ENCODE measurements around the gene MARCHF3. TPM values are rescaled to one million over a fixed set of nuclear protein-coding genes. Genes with fewer than 3 reads are reported as not detected.

The MARCHF3 gene
- total RNA-seq, 1 experiment from 2014 or later, result 16.1 TPM

DNA sequence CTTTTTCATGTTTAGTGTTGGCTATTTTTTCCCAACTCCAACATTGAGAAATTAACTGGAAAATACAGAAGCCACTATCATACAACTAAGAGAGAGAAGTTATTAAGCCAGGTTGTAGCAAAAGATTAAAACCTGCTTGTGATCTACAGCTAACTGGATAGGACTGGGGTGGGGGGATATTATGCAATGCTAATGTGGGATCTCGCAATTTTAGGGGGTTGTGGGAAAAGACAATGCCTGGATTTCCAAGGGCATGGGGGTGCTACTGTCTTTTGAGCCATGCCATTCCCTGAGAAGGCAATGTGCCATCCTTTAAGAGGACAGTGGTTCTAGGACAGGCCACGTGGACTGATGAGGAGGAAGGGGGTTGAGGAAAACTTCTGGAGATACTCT is 46.5 kb downstream of the MARCHF3 start:
- Mint-ChIP-seq H3K27me3 (ENCODE audit: unreplicated experiment) (no peaks in the 10 kb centered on the region), H3K4me3 (ENCODE audit: low read depth, unreplicated experiment) (no peak overlapping the region)

DNA sequence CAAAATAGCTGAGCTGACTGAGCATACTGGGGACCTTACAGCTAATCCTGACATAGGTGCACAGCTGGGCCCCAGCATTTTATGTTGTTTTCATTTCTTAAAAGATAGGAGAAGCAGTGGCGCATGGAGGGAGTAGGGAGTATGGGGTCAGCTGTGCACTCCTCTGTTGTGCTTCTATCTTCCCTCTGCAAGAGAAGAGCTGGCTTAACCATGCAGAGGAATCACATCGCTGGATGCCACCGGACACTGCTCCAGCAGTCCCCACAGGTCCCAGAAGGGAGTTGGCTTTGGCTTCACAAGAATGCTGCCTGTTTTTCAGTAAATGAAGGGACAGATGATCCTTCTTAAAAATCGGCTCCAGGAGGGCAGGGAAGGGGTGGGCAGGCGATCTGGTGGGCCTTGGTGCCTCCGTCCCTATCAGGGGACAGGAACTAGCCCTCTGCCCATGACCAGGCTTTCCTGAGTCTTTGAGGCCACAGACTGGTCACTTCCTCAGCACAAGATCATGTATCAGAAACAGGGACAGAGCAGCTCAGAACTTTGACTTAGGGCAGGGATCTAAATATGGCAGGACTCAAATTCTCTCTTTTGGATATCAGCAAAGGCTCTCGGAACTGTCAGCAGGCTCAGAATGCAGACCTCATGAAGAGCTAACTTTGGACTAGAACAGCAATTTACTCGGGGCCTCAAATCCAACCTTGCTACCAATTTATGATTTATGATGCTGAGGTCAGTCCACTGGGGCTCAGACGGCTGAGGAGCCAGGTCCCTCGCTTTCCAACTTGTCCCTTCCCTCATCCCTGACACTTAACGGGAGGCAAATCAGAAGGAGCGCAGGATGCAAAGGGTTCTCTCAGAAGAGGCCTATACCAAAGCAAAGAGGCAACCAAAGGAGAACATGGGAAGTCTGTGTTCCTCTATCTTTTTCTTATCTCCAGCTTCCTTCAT is 47.2 kb downstream of the MARCHF3 start:
- Mint-ChIP-seq H3K36me3 (ENCODE audit: insufficient read depth, unreplicated experiment) (no peaks in the 10 kb centered on the region), H3K4me3 (ENCODE audit: low read depth, unreplicated experiment) (no peak overlapping the region), H3K27me3 (ENCODE audit: unreplicated experiment) (no peaks in the 10 kb centered on the region), H3K4me1 (ENCODE audit: low read depth, unreplicated experiment) (no peaks in the 10 kb centered on the region), H3K27ac (ENCODE audit: unreplicated experiment) (no peak overlapping the region), H3K9me3 (ENCODE audit: low read depth, unreplicated experiment) (no peaks in the 10 kb centered on the region)
- intact Hi-C loops (cut with micrococcal nuclease; ENCODE audit: unreplicated experiment), result no loop called here
- no TSS peak for BruUV-seq (replicated peaks)
- CTCF ChIA-PET, result interaction anchor here (0.7 kb wide), 1 partner anchor 654 kb away, joined by 3 read pairs; no protein-coding TSS in a partner anchor
- DNase-seq, result no peak
- TF ChIP-seq, protein P1, sequence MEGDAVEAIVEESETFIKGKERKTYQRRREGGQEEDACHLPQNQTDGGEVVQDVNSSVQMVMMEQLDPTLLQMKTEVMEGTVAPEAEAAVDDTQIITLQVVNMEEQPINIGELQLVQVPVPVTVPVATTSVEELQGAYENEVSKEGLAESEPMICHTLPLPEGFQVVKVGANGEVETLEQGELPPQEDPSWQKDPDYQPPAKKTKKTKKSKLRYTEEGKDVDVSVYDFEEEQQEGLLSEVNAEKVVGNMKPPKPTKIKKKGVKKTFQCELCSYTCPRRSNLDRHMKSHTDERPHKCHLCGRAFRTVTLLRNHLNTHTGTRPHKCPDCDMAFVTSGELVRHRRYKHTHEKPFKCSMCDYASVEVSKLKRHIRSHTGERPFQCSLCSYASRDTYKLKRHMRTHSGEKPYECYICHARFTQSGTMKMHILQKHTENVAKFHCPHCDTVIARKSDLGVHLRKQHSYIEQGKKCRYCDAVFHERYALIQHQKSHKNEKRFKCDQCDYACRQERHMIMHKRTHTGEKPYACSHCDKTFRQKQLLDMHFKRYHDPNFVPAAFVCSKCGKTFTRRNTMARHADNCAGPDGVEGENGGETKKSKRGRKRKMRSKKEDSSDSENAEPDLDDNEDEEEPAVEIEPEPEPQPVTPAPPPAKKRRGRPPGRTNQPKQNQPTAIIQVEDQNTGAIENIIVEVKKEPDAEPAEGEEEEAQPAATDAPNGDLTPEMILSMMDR (IDR thresholded peaks at IDR 0.05; ENCODE audit: unreplicated experiment), result no peak

More for the DNA sequence above, 46.5 kb downstream of the MARCHF3 start:
- TF ChIP-seq, protein P1 (IDR thresholded peaks at IDR 0.05; ENCODE audit: unreplicated experiment), result no peak
- no peak overlapping the region for H3K27ac Mint-ChIP-seq (ENCODE audit: unreplicated experiment)
- intact Hi-C loops (cut with micrococcal nuclease; ENCODE audit: unreplicated experiment), result no loop called here
- H3K36me3 Mint-ChIP-seq (ENCODE audit: insufficient read depth, unreplicated experiment), result no peaks in the 10 kb centered on the region
- H3K4me1 Mint-ChIP-seq (ENCODE audit: low read depth, unreplicated experiment), result no peaks in the 10 kb centered on the region
- CTCF ChIA-PET, result interaction anchor here (0.7 kb wide), 1 partner anchor 654 kb away, joined by 3 read pairs; no protein-coding TSS in a partner anchor
- no TSS peak for BruUV-seq (replicated peaks)
- no peak for DNase-seq
- H3K9me3 Mint-ChIP-seq (ENCODE audit: low read depth, unreplicated experiment), result no peaks in the 10 kb centered on the region

DNA sequence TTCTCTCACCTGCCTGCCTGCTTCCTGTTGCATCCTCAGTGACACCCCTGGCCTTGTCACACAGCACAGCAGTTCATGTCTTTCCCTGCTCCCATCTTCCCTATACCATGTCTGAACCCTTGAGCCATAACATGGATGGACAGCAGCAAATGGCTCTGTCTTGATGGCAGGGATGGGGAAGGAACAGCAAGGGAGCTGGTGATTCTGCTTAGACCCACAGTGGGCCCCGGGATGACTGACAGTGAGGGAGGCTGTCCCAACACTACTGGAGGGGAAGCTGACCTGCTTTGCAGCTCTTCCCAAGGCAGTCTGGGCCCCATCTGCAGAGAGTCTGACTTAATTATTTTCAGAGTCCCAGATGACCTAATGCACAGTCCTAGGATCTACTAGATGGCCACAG is 48.2 kb downstream of the MARCHF3 start:
- BruUV-seq (replicated peaks), result no TSS peak
- intact Hi-C loops (cut with micrococcal nuclease; ENCODE audit: unreplicated experiment), result no loop called here
- no peaks in the 10 kb centered on the region for H3K36me3 Mint-ChIP-seq (ENCODE audit: insufficient read depth, unreplicated experiment)
- no peaks in the 10 kb centered on the region for H3K27me3 Mint-ChIP-seq (ENCODE audit: unreplicated experiment)
- CTCF ChIA-PET, result no interaction called here
- DNase-seq, result no peak
- TF ChIP-seq, protein P1 (IDR thresholded peaks at IDR 0.05; ENCODE audit: unreplicated experiment), result no peak
- no peak overlapping the region for H3K27ac Mint-ChIP-seq (ENCODE audit: unreplicated experiment)
- H3K9me3 Mint-ChIP-seq (ENCODE audit: low read depth, unreplicated experiment), result no peaks in the 10 kb centered on the region
- H3K4me1 Mint-ChIP-seq (ENCODE audit: low read depth, unreplicated experiment), result no peaks in the 10 kb centered on the region
- H3K4me3 Mint-ChIP-seq (ENCODE audit: low read depth, unreplicated experiment), result no peak overlapping the region

DNA sequence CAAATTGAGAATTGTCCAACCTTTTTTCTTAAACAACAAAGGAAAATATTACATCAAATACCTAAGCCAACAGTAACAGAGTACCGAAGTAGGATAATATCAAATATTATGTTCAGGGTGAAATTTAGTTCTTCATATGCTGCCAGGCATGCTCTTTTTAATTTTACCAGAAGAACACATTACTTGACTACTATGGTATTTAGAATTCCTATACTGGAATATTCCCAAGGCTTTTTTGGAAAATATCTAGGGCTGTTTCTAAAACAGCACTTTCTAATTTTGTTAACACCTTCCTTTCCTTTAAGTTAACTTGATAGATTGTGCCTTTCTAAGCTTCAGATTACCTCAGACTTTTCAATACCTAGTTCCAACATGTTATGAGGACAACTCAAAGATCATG is 48.7 kb downstream of the MARCHF3 start:
- TF ChIP-seq, protein P1 (IDR thresholded peaks at IDR 0.05; ENCODE audit: unreplicated experiment), result no peak
- Mint-ChIP-seq H3K36me3 (ENCODE audit: insufficient read depth, unreplicated experiment) (no peaks in the 10 kb centered on the region), H3K4me3 (ENCODE audit: low read depth, unreplicated experiment) (no peak overlapping the region), H3K4me1 (ENCODE audit: low read depth, unreplicated experiment) (no peaks in the 10 kb centered on the region), H3K27ac (ENCODE audit: unreplicated experiment) (no peak overlapping the region), H3K27me3 (ENCODE audit: unreplicated experiment) (no peaks in the 10 kb centered on the region), H3K9me3 (ENCODE audit: low read depth, unreplicated experiment) (no peaks in the 10 kb centered on the region)
- no TSS peak for BruUV-seq (replicated peaks)
- intact Hi-C loops (cut with micrococcal nuclease; ENCODE audit: unreplicated experiment), result no loop called here
- CTCF ChIA-PET, result no interaction called here
- DNase-seq, result no peak

Data from Calu3 (cell line).